Measurements from ENCODE around the gene PLA2G5.

DNA sequence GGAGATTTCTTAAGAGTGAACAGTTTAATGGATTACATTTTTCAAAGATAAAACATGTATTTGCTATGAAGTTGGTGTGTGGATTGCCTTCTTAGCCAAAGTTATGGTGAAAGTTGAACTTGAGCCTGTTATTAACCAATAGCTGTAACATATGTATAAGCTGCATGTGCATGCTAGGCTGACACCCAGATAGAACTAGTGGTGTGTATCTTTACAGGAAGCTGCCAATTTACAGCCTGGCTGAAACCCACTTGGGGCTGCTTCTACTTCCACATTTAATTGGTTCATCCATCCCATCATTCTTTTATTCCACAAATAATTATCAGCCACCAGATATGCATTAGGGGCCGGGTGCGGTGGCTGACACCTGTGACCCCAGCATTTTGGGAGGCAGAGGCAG, 3.3 kb downstream of the PLA2G5 start:
- no peak for TF ChIP-seq POLR2A (IDR thresholded peaks at IDR 0.05)
- TF ChIP-seq, protein P1, sequence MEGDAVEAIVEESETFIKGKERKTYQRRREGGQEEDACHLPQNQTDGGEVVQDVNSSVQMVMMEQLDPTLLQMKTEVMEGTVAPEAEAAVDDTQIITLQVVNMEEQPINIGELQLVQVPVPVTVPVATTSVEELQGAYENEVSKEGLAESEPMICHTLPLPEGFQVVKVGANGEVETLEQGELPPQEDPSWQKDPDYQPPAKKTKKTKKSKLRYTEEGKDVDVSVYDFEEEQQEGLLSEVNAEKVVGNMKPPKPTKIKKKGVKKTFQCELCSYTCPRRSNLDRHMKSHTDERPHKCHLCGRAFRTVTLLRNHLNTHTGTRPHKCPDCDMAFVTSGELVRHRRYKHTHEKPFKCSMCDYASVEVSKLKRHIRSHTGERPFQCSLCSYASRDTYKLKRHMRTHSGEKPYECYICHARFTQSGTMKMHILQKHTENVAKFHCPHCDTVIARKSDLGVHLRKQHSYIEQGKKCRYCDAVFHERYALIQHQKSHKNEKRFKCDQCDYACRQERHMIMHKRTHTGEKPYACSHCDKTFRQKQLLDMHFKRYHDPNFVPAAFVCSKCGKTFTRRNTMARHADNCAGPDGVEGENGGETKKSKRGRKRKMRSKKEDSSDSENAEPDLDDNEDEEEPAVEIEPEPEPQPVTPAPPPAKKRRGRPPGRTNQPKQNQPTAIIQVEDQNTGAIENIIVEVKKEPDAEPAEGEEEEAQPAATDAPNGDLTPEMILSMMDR (IDR thresholded peaks at IDR 0.05): no peak

All from thyroid gland (tissue), 4 donors.